Gastrocnemius medialis (tissue), 4 donors: ENCODE measurements around the gene USH2A.

ENCODE experiments used
- CTCF ChIP-seq, 5 experiments: fragments of 450-650 bp in 3 of 5; fragments of 200-600 bp in 2 of 5; sonication (generic) in 2 of 5; IDR thresholded peaks in 4 of 5; conservative IDR thresholded peaks in 1 of 5; 1 replicate in 4 of 5; 2 replicates in 1 of 5; pipeline ENCODE4 v1.5.1; 2016 to 2019; ENCODE audit warnings: antibody characterized with exemption in 5 of 5, mild to moderate bottlenecking in 3 of 5, moderate library complexity in 3 of 5
- POLR2A ChIP-seq, 2 donors: fragments of 450-650 bp; IDR thresholded peaks; one replicate each; pipeline ENCODE4 v1.6.1; 2017; ENCODE audit warnings: antibody characterized with exemption in 2 of 2, mild to moderate bottlenecking in 2 of 2, moderate library complexity in 2 of 2

DNA sequence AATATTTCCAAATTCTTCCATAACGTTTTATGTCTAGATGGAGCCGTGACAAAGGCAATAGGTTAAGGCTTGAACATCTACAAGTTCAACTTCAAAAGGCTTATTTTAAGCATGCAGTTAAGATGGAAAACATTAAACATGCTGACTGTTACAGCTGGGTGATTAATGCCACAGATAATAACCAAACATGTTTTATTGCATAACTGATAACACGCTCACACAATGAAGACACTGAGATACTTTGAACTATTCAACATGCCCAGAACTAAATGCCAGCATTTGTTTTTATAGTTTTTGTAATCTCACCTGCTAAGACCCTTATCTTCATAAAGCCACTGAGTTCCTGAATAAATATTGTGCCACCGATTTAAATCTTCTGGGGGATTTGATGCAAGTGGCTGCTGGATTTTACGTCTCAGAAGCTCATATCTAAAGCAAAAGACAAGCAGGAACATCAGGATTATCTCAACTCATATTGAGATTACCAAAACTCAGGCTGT is 545.7 kb downstream of the USH2A start:
- no peak for TF ChIP-seq CTCF (IDR thresholded peaks at IDR 0.05 in 4 of 5, conservative IDR thresholded peaks at IDR 0.05 in 1 of 5)
- no peak for TF ChIP-seq POLR2A (IDR thresholded peaks at IDR 0.05)
